ENCODE results near the gene RALY.
A peak's percentile ranks its signal among the peaks of the same experiment; 100 is the strongest.

Gene RALY

GRCh38 chr20:34052414-34052813, 58.7 kb downstream of the RALY start:
- no peak for DNase-seq

- DNase-seq = no peak
Measured at GRCh38 chr20:34055290-34055689, 61.6 kb downstream of the RALY start.

- no peak for DNase-seq
Measured at GRCh38 chr20:34058831-34059230, 65.1 kb downstream of the RALY start.

- no peak for DNase-seq
Measured at GRCh38 chr20:34060970-34061369, 67.3 kb downstream of the RALY start.

GRCh38 chr20:34061695-34062094, 68.0 kb downstream of the RALY start:
- DNase-seq = no peak

GRCh38 chr20:34062570-34063482, 69.1 kb downstream of the RALY start:
- no peak for DNase-seq

GRCh38 chr20:34064286-34064685, 70.6 kb downstream of the RALY start:
- DNase-seq = no peak

- DNase-seq = no peak
Measured at GRCh38 chr20:34065260-34065659, 71.5 kb downstream of the RALY start.

- DNase-seq = no peak
Measured at GRCh38 chr20:34066476-34067090, 72.9 kb downstream of the RALY start.

- DNase-seq = no peak
Measured at GRCh38 chr20:34068001-34068400, 74.3 kb downstream of the RALY start.

- peak in 1 of 2 experiments; percentile 43 for DNase-seq
Measured at GRCh38 chr20:34069341-34070078, 75.8 kb downstream of the RALY start.

- DNase-seq = no peak
Measured at GRCh38 chr20:34070079-34070439, 76.3 kb downstream of the RALY start.

GRCh38 chr20:34070859-34071258, 77.1 kb downstream of the RALY start:
- no peak for DNase-seq

GRCh38 chr20:34072076-34072475, 78.4 kb downstream of the RALY start:
- no peak for DNase-seq

GRCh38 chr20:34072778-34073177, 79.1 kb downstream of the RALY start:
- no peak for DNase-seq

- DNase-seq = no peak
Measured at GRCh38 chr20:34074101-34074760, 80.5 kb downstream of the RALY start.

- DNase-seq = no peak
Measured at GRCh38 chr20:34075647-34076046, 81.9 kb downstream of the RALY start.

- no peak for DNase-seq
Measured at GRCh38 chr20:34076952-34077351, 83.2 kb downstream of the RALY start.

- DNase-seq = no peak
Measured at GRCh38 chr20:34078540-34078939, 84.8 kb downstream of the RALY start.

GRCh38 chr20:34079818-34080217, 86.1 kb downstream of the RALY start:
- DNase-seq = no peak

- DNase-seq = no peak
Measured at GRCh38 chr20:34082232-34082887, 88.6 kb downstream of the RALY start.

GRCh38 chr20:34083137-34083536, 89.4 kb downstream of the RALY start:
- peak in 1 of 2 experiments; percentile 6 for DNase-seq

- DNase-seq = no peak
Measured at GRCh38 chr20:34083781-34084180, 90.1 kb downstream of the RALY start.
